Kidney capillary endothelial cell (primary cell): ENCODE measurements around the gene MTUS2.

Experiments used
- DNase-seq: peaks from one replicate; pipeline ENCODE4 v3.0.0-alpha.2; 2018; ENCODE audit warnings: low spot score

The MTUS2 gene

DNA sequence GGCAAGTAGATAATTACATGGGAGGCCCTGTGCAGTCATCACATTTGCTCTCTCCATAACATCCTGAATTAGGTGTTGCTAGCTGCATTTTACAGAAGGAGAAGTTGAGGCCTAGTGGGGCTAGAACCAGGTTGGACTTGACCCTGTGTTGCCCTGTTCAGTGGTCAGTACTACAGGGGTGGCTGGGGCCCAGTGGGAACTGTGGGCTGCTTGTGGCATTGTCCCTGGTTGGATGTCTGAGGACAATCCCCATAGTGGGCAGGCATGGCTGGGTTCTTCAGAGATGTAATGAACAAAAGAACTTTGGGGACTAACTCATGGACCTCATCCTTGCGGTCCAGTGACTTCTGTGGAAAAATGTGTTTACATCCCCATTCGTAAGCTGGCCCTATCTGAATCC is 38.9 kb downstream of the MTUS2 start:
- no peak for DNase-seq

DNA sequence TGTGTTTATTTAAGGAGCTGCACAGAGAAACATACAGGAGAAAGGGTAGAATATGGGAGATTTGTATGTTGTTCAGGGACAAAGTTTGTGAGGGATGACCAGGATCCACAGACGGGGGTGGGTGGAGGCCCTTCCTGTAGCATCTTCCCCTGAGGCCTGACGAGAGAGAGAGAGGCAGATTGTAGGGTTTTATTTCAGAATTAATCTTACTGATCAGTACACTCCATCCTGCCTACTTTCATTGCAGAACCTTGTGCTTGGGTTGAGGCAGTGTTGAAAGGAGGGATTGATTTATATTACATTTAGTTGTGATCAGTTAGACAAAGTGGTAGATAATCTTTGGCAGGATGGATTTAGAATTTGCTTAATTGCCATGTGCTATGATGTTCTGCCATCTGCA is 39.6 kb downstream of the MTUS2 start:
- no peak for DNase-seq

DNA sequence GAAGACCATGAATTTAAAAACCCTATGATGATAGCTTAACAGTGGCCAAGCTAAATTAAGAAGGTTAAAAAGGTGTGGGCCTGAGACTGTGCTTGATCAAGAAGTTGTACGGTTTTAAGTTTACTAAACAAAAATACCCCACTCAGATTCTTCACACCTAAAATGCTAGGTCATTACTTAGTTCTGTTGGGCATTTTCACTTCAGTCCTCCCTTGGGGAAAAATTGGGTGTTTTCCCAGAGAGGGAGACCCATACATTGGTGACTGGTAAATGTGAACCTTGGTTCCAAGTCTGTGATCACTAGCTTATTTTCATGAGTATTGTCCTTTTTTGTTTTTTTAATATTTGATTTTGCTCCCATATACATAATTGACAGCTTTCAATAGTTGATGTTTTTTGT is 44.4 kb downstream of the MTUS2 start:
- DNase-seq: no peak

DNA sequence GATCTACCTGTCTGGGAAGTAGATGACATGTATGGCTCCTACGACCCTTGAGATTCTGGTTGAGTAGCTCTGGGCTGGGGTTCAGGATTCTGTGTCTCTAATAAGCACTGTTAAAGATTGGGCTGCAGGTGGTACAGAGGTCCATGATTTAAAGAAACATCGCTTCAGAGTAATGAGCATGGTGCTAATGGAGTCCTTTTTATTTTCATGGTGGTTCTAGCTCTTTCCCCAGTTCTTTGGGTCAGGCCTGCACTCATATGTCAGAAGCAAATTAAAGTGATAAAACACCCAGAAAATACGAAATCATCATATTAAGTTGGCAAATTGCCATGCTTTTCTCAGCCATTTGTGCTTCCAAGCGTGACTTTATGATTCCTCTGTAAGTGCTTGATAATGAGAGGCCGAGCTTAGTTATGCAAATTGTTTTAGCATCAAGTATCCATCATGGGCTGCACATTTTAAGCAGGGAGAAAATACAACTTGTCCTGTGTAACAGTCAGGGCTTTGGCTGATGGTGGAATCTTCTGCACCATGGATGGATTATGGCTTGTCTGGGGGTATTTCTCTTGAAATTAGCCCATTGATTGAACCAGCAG is 45.1 kb downstream of the MTUS2 start:
- no peak for DNase-seq

DNA sequence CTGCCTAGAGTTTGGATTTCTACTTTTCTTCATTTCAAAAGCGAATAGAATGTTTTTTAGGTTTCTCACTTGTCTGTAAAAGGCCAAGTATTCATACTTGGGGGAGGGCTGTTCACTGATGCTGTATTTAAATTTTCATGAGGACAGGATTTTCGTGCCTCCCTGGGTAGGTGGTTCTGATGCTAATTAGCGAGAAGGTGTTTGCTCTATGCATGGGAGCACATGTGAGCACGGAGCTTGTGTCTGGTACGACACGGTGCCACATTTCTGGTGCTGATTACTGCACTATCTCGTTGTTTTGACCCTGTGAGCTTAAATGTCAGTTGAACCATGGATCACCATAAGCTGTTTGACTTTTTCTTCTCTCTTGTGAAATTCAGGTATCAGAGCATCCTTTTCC is 45.8 kb downstream of the MTUS2 start:
- no peak for DNase-seq

DNA sequence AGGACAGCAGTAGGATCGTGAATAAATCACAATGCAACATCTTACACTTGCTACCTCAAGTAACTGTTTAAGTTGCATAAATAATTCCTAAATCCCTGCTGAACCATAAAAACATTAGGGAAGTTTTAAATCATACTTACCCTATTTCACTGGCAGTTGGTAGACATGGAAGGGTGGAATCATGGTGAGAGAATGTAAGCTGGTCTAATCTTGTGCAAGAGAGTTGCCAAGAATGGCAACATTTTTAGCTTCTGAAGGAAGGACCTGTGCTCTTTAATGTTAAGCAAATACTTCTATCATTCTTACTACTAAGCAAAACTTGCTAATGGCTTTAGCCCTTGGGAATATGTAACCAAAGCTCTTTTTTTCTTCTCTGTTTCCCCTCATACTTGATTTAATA is 46.8 kb downstream of the MTUS2 start:
- no peak for DNase-seq

DNA sequence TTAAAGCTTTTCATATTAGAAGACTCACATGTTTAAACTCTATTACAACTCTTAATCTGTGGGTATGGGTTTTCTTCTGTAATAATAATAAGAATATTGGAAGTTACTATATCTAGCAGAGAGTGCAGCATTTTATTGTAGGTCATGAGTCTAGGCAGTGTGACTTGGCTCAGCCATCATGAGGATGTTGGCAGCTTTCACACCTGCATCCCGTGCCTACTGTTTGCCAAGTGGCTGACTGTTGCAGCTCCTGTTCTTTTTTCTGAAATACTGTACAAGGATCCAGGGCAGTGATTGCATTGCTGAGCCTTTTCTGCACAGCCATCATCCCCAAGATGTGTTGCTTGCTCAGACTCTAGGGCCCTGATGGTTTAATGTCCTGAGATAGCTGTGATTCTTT is 47.4 kb downstream of the MTUS2 start:
- DNase-seq: no peak

DNA sequence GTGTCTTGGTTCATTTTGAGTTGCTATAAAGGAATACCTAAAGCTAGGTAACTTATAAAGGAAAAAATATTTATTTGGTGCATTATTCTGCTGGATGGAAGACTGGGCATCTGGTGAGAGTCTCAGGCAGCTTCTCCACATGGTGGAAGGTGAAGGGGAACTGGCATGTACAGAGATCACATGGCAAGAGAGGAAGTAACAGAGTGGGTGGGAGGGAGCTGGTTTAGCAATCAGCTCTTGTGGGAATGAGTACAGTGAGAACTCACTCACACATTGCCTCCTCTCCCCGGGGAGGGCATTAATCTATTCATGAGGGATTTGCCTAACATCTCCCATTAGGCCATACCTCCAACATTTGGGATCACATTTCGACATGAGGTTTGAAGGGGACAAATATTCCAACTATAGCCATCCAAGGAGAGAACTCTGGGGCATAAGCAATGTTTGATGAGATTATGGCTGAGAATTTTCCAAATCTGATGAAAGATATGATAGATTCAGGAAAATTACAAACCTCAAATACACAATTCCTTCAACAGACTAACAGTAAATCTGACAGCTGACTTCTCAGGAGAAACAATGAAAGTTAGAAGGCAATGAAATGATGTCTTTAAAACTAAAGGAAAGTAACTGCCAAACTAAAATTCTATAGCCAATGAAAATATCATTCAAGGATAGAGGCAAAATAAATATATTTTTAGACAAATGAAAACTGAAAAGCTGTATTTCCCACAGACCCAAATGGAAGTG is 52.5 kb downstream of the MTUS2 start:
- no peak for DNase-seq

DNA sequence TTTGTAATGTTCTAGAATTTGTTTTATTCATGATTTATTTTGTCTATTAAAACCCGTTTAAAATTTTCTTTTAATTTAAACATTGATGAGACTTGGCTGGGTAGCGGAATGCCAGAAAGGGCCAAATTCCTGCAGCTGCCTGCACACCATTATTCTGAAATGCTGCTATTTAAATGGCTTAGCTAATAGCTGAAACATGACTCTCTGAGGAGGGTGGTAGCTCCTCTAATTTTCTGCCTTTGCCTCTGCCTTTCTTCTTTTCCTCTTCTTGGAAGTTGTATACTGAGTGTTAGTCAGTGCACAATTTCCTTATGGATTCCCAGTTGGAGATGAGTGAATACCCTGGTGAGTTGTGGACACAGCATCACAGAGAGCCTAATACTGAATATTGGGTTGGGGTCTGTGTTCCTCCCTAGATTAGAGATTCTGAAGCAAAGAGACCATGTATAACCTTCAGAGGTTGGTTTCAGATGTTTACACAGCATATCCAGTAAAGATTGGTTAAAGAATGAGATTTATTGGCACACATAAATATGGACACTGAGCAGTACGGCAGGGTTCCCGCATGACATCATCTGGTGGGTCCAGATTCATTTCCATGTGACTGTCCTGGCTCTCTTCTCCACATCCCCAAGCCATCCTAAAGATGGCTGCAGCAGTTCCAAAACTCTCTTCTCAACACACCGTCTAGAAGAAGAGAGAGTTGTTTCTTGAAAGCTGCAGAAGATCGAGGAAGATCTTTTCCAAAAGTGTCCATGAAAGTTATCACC is 55.9 kb downstream of the MTUS2 start:
- DNase-seq: no peak

DNA sequence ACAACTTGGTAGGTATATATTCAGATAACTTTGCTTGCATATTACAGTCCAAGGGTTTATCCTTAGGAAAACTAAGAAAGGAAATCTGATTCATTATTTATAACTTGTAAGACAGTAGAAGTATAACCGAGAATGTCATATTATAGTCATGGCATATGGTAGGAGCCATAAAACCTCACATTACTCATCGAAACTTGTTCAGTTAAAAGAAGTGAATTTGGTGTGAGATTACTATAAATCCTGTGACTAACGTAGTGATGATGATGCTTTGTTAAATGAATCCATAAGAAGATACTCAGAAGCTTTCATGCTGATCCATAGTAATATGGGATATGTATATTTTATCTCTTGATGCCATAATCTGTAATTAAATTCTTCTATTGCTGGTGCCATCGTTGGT is 57.3 kb downstream of the MTUS2 start:
- no peak for DNase-seq

DNA sequence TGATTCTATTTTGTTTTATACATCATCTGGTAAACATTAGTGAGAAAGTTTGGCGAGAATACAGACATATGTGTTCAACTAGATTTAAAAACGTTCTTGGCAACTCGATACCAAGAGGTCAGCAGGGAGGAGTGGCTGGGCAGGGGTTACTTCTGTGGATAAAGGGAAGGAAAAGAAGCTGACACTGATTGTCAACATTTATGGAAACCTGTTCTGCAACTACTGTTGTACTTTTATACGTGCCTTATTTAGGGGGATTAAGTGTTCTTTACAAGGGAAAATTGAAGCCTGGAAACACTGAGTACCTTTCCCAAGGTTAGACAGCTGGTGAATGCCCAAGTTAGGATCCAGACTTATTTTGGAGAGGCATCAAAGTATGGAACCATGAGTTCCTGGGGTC is 65.0 kb downstream of the MTUS2 start:
- DNase-seq: no peak

DNA sequence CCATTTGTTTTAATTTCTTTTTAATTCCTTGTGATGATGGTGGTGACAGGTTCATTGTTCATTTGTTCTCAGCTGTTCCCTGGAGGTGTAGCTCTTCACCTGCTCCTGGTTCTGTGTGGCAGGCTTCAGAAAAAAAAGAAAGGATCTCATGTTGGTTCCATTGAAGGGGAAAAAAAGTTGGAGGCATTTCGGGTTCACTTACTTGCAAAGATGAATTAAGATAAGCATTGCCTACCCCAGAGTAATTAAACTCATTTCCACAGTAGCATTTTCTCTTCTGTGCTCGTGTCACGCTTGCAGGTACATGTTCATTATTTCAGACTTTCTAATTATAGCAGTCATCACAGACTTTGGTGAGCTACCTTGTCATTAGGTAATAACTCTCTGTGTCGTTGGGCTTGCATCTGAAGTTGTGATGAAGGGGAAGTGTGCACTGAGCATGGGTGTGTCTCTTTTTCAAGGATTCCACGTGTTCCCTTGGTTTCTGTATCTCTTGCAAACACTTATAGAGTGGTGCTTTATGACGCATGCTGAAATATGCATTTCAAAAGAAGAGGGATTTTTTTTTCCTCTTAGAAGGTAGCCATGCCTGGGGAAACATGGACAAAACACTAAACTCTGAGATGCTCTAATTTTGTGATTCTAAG is 69.1 kb downstream of the MTUS2 start:
- no peak for DNase-seq

DNA sequence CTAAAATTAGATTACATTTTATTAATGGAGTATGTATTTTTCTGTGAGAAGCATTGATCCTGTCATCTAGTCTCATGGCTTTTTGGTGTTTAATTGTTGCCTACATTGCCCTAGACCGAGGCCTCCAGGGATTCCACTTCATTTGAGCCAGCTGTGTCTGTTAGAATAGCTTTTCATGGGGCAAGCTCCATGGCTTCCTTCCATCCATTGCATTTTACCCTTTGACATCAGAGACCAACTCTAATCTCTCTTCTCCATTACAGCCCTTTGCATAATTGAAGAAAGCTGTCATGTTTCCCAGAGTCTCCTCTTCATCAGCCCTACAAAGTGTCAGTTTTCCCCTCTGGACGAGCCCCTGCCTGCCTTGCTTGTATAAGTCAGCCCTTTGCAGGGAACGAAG is 70.6 kb downstream of the MTUS2 start:
- no peak for DNase-seq

DNA sequence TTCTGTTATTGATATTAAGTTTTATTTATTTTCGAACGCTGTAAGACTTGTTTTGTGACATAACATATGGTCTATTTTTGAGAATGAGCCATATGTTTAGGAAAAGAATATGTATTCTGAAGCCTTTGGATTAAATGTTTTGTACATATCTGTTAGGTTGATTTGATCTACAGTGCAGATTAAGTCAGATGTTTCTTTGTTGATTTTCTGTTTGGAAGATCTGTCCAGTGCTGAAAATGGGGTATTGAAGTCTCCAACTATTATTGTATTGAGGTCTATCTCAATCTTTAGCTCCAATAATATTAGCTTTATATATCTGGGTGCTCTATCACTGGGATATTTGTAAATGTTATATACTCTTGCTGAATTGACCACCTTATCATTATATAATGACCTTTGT is 97.9 kb downstream of the MTUS2 start:
- DNase-seq: no peak

DNA sequence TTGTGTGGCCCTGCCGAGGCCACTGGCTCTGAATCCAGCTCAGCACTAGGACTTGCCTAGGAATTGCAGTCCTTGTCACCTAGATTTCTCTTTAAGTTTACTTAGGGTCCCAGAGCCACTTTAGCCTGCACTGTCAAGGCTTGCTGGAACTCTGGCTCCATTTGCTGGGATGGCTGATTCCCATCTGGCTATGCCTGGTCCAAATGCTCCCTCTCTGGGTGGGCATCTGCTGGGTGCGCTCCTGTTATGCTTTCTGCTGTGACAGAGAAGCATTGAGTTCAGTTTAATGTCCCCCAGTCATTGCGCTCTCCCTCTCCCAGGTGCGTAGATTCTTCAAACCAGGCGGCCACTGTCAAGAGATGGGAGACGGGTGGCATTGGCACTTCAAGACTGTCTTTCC is 102.2 kb downstream of the MTUS2 start:
- DNase-seq: no peak

DNA sequence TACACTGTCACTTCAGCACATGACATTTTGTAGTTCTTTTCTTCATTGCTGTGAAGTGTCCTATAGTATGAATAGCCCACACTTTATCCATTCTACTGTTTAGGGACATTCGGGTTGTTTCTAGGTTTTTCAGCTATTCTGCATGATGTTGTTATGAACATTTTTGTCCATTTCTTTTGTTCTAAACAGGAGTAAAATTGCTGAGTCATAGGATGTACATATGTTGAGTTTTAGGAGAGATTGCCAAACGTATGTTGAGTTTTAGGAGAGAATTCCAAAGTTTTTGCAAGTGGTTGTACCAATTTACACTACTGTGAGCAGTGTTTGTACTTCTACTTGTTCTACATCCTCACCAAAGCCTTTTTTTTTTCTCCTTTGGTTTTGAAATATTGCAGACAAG is 115.0 kb downstream of the MTUS2 start:
- no peak for DNase-seq

DNA sequence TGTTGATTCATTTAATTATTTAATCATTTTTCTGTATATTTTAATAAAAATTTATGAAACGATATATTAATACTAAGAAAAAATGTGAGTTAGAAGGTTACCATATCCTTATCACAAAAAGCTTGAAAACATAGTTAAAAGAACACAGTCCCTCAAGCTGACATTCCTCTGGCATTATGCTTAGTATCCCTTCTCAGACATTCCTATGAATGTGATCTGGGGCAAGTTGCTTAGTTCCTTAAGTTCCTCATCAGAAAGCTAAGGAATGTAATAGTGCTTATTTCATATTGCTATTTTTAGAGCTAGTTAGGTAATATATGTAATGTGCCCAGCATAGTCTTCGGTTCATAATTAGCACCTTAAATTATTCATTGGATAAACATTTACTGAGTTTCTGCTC is 122.8 kb downstream of the MTUS2 start:
- DNase-seq: no peak

DNA sequence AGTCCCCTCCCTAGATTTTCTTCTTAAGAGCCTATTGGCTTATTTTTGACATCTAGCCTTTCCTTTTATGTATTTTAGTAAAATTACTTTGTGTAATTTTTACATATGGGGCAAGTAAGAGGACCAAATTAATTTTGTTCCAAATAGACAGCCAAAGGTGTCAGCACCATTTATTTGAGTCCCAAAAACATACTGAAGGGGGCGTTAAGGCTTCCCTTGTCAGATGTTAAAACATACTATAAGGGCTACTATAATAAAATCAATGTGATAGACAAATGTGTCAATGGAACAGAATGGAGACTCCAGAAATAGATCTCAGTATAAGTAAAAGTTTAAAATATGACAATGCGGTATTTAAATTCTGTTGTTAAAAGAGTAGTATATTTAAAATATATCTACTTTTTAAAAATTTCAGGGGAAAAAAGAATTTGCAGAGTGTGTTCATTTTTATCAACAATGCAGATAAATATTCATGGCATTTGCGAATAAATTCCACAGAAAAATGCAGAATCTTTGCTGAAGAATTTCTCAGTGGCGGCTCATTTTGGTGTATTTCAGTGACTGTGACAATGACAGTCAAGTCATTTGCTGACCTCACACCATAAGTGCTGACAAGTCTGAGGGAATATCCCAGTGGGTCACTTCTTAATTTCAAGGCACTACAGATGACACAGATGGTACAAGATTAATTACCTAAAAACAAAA is 133.7 kb downstream of the MTUS2 start:
- DNase-seq: no peak

DNA sequence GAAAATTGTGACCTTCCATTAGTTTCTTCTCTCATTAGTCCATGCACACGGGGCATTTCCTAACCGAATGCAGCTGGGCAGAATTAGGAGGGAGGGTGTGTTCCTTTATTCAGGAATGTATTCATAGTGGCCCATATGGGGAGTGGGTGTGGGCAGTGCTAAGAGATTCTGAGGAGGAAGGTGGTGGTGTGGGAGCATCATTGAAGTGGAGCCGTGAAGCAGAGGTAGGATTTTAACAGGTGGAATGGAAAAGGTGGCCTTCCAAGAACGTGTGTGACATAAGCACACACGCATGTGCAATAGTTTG is 134.2 kb downstream of the MTUS2 start:
- DNase-seq: no peak

DNA sequence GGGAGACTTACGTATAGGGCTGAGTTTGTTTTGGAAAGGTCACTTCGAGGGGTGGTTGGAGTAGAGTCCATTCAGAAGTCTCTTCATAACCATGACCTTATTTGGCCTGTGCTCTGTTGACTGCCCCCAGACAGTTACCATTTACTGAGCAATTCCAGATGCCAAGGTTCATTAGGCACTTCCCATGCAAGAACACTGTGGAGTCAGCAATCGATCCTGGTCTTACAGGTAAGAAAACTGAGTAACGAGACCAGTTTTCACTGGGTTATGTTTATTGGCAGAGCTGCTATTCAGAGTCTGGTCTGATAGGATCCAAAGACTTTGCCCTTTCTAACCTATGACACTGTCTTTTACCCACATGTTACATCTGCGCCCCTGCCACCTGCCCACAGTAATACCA is 134.7 kb downstream of the MTUS2 start:
- no peak for DNase-seq

DNA sequence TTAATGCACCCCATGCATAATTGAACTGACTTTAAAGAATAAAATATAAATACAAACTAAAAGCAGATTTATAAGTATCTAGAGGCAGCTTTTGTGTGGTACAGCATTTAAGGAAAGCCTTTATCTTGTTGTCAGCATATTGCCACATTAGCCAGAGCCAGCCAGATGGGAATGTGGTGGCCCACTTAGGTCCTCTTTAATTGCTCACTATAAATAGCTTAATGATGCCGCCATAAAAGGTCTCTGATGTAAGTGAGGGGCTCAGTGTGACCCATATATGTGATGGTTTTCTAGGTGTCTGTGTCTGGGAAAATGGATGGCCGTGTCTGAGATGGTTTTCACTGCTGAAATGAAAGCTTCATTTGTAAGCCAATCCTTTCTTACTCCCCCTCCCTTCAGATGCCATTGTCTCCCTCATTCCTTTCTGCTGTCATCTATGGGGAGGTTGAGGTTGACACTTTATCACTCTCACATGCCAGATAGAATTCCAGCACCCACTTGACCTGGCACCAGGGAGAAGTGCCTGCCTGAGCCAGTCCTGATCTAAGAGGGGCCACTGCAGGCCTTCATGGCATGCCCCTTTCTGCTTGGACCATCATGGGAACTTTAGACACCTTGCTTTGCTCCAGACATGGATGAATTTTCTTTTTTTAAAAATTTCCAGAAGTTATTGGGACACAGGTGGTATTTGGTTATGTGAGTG is 135.3 kb downstream of the MTUS2 start:
- DNase-seq: no peak

DNA sequence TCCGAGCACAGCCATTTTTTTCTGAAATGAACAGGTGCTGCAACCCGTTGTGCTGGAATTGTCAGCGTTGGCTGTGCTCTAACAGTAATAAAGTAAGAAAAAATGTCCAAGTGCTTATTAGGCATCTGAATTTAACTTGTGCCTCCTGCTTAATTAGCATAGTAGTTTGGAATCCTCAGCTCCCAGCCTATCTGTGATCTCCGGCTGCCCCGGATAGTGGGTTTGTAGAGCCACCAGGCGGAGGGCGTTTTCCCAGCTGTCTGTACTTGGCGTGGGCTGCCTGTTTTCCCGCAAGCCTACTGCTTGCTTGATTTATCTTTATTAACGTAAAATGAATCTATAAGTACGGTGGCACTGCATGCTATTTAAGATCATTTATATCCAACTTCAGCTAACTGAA is 137.9 kb downstream of the MTUS2 start:
- DNase-seq: no peak
